GM21528 (cell line): Measurements from ENCODE around the gene TMEM178B.
"Not testable (repeated sequence)": the region's sequence is repeated elsewhere in the genome, so short reads cannot be mapped to it uniquely, and the experiment has no call there.

Experiments used
- ATAC-seq: cut with Tn5 transposase; IDR thresholded peaks from one replicate; pipeline ENCODE4 v1.9.1; 2021; ENCODE audit warnings: mild to moderate bottlenecking, moderate library complexity; ENCODE audit not compliant: unreplicated experiment, low FRiP score

Gene TMEM178B

DNA sequence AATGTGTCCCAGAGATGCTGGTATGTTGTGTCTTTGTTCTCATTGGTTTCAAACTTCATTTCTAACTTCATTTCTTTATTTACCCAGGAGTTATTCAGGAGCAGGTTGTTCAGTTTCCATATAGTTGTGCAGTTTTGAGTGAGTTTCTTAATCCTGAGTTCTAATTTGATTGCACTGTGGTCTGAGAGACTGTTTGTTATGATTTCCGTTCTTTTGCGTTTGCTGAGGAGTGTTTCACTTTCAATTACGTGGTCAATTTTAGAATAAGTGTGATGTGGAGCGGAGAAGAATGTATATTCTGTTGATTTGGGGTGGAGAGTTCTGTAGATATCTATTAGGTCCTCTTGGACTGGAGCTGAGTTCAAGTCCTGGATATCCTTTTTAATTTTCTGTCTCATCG, 103.3 kb downstream of the TMEM178B start:
- ATAC-seq: not testable (repeated sequence)

DNA sequence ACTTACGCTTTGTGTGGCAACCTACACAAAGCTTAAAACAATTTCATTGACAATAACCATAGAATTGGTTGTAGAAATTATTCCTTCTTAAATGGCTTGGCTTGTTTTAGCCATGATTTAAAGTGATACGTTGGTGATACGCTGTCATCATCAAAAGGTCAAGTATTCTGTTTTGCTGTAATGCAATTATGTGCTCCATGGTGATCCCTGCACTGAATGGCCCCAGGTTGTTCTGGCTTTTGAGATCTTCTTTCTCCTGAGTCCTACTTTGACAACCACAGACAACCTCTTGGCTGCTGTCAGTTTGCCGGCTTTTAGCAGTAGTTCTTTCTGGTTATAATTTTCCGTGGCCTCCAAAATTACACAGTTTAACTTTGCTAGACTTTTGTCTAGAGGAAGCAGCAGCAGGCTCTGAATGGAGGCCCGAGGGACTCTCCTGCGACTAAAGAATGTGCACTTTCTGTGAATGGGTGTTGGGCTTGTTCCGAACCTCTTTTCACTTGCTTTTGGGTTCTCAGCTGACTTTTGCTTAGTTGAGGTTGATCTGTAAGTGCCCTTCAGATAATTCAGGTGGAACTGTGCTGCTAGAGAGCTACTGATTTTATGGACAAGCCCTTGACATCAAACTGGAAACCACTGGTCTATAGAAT, 104.7 kb downstream of the TMEM178B start:
- ATAC-seq: no peak

DNA sequence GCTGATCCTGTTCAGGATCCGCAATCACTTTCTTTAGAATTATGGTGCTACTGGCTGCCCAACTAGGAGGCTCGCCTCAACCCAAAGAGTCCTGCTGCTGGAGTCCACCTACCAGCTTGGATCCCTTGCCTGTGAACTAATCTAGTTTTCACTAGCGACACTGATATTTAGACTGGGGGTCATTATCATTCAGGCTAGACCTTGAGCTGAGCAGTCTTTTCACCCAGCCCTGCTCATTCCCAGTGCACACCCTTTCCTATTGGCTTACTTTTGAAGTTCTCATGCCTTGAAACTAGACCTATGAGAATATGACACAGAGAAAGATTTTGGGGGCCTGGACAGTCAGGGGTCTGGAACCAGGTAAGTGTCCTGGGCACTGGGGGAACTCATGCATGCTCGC, 107.9 kb downstream of the TMEM178B start:
- no peak for ATAC-seq

DNA sequence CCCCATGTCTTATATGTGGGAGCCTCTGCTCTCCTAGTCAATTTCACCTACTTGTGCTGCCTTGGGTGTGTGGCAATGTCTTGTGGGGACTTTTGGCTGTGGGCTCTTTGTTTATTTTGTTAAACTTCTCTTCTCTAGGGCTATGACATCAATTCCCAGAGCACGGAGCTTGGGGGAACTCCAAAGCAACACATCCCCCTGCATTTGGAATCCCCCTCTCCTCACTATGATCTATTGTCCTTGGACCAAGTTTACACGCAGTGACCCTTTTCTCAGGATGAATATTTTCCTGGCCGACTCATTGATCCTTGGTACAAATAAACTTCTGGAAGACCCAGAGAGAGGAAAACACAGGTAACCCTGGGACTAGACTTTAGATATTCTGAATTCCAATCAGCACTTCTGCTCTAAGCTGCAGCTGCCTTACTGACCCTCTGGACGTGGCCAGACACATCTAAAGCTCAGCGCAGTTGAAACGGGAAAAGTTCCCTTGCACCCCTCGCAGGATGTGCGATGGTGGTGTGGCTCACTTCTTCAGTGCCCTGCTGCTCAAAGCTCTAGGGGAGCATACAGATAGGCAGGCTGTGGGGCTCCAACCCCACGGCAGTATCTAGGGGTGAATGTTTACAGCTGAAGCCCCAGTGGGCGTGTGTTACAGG, 110.8 kb downstream of the TMEM178B start:
- no peak for ATAC-seq

DNA sequence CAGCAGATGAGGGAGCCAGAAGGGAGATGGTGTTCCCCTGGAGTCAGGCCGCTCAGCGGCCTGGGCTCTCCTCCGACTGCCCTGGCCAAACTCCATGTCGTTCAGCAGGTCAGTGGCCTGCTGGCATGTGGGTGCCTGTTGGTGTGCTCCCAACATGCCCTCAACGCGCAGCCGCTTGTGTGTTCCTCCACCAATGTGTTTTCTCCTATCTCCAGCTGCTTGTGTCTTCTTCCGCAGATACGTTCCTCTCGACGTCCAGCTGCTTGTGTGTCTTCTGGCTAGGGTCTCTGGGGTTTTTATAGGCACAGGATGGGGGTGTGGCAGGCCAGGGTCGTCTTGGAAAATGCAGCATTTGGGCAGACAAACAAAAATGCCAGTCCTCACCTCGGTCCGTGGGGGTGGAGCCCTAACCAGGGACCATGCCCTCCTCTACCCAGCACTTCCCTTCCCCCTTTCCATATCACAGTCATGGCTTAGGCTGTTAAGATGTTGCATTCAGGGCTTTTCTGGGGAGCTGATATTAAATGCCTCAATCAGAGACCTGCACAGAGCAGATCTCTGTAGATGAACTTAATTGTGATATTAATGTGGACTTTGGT, 111.6 kb downstream of the TMEM178B start:
- no peak for ATAC-seq

DNA sequence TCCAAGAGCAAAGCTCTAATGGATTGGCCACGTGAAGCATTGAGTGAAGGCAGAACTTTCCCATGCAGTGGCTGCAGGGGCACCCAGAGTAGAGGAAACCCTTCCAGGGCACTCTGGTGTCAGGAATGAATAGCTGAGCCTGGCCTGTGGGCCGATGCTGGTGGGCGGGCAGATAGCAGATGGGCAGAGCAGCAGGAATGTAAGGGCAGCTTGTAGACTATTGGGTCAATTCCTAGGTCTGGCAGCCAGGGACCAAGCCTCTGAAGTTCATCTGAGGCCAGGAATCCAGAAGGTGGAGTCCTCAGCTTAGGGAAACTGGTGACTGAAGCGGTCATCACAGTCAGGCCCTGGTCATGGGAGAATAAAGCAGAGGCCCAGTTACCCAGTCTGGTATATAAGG, 115.4 kb downstream of the TMEM178B start:
- ATAC-seq: no peak

DNA sequence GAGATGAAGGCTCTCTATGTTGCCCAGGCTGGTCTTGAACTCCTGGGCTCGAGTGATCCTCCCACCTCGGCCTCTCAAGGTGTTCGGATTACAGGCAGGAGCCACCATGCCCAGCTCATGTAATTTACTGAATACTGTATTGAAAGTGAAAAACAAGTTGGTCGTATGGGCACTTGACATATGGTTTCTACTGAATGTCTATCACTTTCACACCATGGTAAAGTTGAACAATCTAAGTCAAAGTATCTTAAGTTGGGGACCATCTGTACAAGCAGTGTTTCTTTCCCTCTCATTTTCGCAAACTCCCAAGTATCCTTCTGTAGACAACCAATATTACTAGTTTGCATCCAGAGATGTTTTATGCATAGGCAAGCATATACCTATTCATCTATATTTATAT, 116.6 kb downstream of the TMEM178B start:
- ATAC-seq: no peak

DNA sequence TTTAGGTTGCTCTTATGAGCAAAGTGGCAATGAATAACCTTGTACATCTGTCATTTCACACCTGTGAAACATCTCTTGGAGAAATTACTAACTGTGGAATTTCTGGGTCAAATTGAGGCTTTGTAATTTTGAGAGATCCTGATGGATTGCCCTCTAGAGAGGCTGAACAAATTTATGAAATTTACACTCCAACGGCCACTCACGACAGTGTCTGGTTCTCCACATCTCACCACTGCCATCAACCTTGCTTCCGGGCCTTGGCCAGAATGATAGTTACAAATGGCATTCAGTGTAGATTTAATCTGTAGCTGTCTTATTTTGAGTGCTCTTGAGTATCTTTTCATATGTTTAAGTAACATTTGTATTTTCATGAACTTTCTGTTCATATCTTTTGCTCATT, 117.4 kb downstream of the TMEM178B start:
- ATAC-seq: no peak

DNA sequence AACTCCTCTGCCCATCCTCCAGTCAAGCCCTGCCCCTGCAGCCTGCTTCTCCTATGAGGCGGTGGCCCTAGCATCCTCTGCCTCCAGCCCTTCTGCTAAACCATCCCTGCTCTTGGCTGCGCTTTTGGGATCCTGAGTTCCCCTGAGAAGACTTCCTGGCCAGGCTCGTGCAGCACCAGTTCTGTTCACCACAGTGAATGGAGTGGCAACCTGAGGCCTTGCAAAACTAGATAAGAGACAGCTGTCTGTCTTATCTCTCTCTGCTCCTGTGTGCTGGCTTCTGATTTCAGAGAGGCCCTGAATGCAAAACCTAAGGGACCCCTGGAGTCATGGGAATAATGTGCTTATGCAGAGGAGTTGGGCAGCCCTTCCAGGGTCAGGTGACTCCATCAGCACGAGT, 119.2 kb downstream of the TMEM178B start:
- no peak for ATAC-seq

DNA sequence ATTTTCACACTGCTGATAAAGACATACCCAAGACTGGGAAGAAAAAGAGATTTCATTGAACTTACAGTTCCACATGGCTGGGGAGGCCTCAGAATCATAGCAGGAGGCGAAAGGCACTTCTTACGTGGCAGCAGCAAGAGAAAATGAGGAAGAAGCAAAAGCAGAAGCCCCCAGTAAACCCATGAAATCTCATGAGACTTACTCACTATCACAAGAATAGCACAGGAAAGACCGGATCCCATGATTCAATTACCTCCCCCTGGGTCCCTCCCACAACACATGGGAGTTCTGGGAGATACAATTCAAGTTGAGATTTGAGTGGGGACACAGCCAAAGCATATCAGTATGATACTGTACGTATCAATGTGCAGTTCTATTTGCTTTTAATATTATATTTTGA, 121.9 kb downstream of the TMEM178B start:
- ATAC-seq: not testable (repeated sequence)

DNA sequence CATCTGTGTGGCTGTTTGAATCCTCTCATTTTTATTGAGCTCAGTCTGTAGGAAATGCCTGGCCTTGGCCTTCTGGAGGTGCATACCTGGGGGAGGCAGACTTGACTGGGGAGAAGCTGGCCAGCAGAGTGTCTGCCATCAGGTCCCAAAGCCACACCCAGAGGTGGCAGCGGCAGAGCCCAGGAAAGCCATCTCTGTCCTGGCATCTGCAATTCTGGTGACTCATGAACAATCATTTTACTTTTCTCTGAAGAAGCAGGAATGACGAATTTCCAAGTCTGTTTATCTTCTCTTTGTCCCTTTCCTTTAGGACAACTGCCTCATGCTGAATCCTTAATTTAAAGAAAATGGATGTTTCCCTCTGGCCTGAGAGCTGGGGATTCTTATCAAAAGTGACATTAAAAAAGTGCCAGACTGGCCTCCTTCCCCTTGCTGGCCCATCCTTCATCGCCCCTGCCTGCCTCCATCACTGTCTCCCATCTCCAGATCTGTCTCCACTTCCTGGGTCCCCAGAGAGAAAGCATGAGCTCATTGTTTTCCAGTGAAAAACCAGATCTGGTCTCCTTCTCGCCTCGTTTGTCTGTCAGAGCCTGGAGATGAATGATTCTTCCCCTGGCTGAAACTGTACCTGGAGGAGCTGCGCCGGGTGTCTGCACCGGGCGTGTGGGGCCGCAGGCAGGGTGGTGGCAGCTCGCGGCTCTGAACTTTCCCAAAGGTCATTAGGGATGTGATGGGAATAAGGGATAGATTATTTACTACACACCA, 124.5 kb downstream of the TMEM178B start:
- no peak for ATAC-seq

DNA sequence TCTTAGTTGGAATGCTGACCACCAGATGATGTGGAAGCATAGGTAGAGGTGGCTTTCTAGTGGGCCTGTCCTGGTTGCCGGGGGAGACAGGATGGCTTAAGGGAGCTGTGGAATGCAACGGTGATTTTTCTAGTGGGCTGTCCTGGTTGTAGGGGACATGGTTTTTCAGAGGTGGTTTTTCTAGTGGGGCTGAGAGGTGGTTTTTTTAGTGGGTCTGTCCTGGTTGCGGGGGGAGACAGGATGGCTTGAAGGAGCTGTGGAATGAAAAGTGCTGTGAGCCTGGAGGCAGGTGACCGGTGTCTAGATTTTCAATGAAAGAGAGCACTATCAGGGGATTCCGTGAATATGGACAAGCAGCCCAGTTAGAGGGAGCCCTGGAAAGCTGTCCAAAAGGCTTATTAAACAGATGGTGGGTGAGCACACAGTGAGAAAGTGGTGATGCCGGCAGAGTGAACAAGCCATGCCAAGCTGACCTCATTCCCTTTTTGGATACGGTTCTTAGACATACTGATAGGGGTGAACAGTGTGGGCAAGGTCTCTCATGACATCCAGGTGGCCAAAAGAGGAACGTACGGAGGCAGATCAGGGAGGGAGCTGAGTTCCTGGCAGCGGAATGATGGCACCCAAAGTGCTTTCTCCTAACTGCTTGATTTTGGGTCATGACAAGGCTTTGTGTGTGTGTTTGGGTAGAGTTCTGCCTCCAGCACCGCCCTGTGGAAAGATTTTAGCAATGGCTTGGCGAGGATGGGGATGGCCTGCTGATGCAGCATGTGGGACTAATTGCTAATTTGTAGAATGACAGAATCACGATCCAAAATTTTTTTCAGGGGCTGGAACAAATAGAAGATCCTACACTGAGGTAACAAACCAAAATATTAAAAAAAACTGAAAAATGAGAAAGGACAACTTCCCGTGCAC, 126.6 kb downstream of the TMEM178B start:
- no peak for ATAC-seq

DNA sequence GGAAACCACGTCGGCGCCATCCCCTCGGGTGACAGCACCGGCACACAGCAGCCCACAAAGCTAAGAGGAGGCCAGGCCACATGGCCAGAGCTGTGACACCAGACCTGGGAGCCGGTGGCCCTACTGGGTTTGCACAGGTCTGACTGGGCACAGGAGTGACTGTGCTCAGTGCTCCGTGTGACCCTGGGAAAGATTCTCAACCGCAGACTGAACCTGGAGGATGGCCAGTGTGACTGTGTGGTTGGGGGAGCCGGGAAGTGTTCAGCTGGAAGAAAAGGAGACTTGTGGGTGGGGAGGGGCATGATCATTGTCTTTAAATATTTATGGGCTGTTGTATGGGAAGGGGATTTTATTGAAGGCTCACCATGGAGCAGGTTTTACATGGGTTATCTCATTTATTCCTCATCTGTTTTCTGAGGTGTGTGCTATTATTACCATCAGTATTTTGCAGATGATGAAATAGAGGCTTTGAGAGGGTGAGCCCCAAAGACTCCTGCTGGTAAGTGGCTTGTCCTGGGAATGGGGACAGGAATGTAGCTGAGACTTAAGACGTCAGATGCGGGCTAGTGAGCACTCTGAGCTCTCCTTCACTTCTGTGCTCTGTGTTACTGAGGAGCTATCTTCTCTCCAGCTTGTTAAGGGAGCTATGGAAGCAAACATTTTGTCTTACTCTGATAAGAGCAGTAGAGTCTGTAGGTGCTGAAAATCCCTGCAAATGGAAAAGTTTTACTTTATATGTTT, 127.5 kb downstream of the TMEM178B start:
- no peak for ATAC-seq

DNA sequence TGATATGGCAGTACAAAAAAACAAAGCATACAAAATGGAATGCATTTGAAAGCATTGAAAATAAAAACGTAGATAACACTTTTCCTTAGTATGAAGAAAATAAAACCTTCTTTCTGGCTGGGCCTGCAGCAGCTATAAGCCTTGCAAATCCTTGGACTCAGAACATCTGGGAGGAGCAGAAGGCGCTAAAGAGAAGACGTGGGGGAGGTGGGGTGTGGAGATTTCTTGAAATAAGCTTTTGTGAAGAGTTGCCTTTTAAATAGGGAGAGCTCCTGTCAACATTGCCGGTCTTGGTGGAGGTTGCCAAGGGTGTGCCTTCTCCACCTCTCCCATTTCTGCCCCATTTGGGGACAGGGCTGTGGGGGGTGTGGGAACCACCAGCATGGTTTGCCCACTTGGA, 128.7 kb downstream of the TMEM178B start:
- ATAC-seq: no peak

DNA sequence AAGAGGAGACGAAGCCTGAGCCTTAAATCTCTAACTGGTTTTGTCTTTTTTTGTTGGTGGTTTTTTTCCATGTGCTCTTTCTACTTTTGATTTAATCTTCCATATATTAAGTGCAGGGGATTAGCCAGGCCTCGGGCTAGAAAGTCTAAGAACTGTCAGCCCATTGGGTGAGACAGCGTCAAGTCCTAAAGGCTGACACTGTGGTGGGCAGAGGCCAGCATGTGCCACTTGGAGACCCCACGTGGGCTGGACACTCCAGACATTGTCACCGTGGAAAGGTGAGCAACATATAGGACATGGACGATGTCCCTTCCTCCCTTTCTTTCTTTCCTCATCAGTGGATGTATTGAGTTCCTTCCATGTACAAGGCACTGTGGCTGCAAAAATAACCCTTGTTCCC, 129.3 kb downstream of the TMEM178B start:
- no peak for ATAC-seq

DNA sequence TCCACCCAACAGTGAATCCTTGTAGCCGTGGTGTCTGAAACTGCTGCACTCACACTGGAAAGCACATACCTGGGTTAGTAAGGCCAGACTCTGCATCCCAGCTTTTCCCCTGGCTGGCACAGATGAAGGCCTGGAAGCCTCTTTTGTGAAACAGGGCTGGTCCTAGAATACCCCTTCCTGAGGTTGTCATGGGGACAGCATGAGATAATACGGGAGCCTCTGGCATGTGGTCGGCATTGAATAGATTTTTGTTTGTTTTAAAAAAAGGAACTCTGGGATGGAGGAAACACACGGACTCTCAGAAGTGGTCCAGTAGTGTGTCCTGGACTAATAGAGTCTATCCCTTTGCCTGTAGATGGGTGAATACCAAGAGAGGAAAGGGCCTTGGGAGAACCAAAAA, 129.7 kb downstream of the TMEM178B start:
- ATAC-seq: no peak

DNA sequence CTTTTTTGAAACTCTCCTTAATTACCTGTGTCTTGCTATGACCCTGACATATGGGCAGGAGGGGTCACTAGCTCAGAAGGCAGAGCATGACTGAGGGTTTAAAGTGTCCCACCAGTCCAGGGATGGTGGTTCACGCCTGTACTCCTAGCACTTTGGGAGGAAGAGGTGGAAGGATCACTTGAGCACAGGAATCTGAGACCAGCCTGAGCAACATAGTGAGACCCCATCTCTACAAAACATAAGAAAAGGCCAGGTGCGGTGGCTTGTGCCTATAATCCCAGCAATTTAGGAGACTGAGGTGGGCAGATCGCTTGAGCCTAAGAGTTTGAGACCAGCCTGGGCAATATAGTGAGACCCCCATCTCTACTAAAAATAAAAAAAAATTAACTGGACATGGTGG, 133.8 kb downstream of the TMEM178B start:
- no peak for ATAC-seq

DNA sequence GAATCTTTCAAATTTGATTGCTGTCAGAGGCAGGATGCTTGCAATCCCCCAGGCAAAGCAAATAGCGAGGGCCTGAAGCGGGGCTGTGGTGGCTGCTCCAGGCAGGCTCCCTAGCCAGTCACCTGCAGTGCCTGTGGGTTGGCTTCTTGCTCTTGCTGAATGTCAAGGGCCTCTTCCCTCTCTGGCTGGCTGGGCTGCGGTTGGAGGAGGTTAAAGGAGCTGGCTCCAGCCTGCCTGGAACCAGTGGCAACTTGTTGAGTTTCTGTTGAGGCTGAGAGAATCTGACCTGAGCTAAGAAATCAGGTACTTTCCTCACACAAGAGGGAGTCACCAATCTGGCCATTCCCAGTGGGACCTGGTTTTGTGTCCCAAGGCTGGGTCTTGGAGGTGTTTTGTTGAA, 134.7 kb downstream of the TMEM178B start:
- no peak for ATAC-seq

DNA sequence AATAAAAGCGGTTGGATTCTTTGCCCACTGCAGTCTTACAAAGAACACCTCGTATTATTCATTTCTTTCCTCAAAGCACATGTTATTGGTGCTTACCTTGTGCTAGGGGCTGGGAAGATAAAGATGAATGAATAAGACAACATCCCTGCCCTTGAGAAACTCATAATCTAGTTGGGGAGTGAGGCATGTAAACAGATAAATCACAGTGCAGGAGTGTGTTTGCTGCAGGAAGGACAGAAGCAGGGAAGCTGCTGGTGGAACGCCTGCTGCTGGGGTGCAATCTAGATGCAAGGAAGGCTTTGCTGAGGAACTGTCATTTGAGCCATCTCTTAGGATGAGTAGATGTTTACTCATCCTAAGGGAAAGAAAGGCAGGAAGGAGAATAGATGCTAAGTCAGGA, 135.6 kb downstream of the TMEM178B start:
- ATAC-seq: no peak

DNA sequence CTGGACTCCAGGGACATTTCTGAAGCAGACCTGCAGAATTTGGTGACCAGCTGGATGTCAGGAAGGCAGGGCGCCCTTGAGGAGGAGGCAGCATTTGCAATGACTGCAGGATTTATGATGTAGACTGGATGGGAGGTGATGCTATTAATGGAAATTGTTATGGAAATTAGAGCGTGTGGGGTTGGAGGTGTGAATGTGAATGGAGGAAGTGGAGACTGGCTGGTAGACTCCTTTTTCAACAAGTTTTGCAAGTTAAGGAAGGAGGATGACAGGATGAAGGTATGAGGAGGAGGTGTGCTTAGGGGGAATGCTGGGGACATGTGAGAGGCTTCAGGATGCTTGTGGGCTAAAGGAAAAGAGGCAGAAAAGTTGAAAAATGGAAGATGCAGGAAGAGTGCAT, 137.0 kb downstream of the TMEM178B start:
- ATAC-seq: no peak
